IPS-18a (cell line): ENCODE data around the gene HNRNPUL1.
"Not testable (repeated sequence)": the region's sequence is repeated elsewhere in the genome, so short reads cannot be mapped to it uniquely, and the experiment has no call there.

Experiments
- H3K27ac ChIP-seq: one replicate; pipeline ENCODE4 v1.5.1; 2013; ENCODE audit warnings: low read length
- H3K27me3 ChIP-seq: one replicate; pipeline ENCODE4 v1.6.1; 2013; ENCODE audit warnings: mild to moderate bottlenecking, low read length; ENCODE audit not compliant: control insufficient read depth, insufficient read depth
- H3K36me3 ChIP-seq: one replicate; pipeline ENCODE4 v1.6.1; 2013; ENCODE audit warnings: low read depth, low read length; ENCODE audit not compliant: control insufficient read depth
- H3K4me1 ChIP-seq: one replicate; pipeline ENCODE4 v1.6.1; 2013; ENCODE audit warnings: low read depth, low read length; ENCODE audit not compliant: control insufficient read depth
- H3K4me3 ChIP-seq: one replicate; pipeline ENCODE4 v1.5.1; 2013; ENCODE audit warnings: low read length
- H3K9ac ChIP-seq: one replicate; pipeline ENCODE4 v1.6.1; 2013; ENCODE audit warnings: mild to moderate bottlenecking, low read length, moderate library complexity
- H3K9me3 ChIP-seq: one replicate; pipeline ENCODE4 v1.6.1; 2013; ENCODE audit warnings: low read depth, low read length; ENCODE audit not compliant: control insufficient read depth

Gene HNRNPUL1

GRCh38 chr19:41334793-41335192 lies 70.6 kb downstream of the HNRNPUL1 start:
- Histone ChIP-seq H3K4me3 (no peak overlapping the region), H3K36me3 (no peaks in the 10 kb centered on the region), H3K4me1 (no peaks in the 10 kb centered on the region), H3K9ac (no peak overlapping the region), H3K27ac (no peak overlapping the region), H3K27me3 (peaks cover 15% of the 10 kb centered on the region), H3K9me3 (no peaks in the 10 kb centered on the region)

DNA sequence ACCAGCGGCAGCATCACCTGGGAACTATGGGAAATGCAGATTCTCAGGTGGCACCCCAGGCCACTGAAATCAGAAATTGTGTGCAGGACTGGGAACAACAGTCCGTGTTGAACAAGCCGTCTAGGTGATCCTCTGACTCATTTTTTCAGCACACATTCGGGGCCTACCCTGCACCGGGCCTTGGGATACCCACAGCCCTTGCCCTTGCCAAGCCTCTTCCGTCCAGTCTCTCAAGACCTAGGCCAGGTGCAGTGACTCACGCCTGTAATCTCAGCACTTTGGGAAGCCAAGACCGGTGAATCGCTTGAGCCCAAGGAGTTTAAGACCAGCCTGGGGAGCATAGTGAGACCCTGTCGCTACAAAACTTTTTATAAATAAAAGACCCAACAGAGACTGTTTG lies 71.3 kb downstream of the HNRNPUL1 start:
- H3K27ac ChIP-seq = no peak overlapping the region
- no peak overlapping the region for H3K4me3 ChIP-seq
- no peak overlapping the region for H3K9ac ChIP-seq
- no peaks in the 10 kb centered on the region for H3K9me3 ChIP-seq
- H3K36me3 ChIP-seq = no peaks in the 10 kb centered on the region
- peaks cover 15% of the 10 kb centered on the region for H3K27me3 ChIP-seq
- no peaks in the 10 kb centered on the region for H3K4me1 ChIP-seq

GRCh38 chr19:41339936-41340335 lies 75.8 kb downstream of the HNRNPUL1 start:
- H3K36me3 ChIP-seq = no peaks in the 10 kb centered on the region
- H3K4me1 ChIP-seq = no peaks in the 10 kb centered on the region
- H3K4me3 ChIP-seq = no peak overlapping the region
- no peak overlapping the region for H3K27ac ChIP-seq
- no peaks in the 10 kb centered on the region for H3K9me3 ChIP-seq
- no peak overlapping the region for H3K9ac ChIP-seq
- H3K27me3 ChIP-seq = no peaks in the 10 kb centered on the region

DNA sequence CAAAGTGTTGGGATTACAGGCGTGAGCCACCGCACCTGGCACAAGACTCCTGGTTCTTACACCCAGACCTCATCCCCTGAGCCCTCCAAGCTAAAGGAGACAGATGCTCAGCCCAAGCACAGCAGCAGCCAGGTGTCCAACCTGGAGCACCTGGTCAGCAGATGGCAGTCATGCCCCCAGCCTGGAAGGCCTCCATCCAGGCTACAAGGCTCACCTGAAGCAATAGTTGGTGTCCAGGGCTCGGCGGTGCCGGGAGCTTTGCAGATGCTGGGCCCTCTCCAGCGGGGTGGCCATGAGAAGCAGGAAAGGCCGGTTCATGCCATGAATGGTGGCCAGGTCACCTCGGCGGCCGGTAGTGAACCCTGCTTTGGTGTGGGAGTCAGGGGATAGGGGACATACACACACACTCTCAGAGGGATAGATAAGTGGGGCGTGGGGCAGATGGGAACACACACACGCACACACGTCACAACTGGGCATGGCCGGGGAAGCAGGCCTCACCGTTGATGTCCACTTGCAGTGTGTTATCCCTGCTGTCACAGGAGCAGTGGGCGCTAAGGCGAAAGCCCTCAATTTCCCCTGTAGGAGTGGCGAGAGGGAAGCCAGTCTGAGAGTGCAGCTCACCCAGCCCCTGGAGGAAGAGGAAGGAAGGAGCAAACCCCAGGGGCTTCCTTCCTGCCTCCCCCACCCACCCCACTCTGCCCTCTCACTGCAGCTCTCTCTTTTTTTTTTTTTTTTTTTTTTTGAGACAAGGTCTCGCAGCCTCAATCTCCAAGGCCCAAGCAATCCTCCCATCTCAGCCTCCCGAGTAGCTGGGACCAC lies 77.7 kb downstream of the HNRNPUL1 start:
- Histone ChIP-seq H3K36me3 (no peaks in the 10 kb centered on the region), H3K4me3 (no peak overlapping the region), H3K4me1 (no peaks in the 10 kb centered on the region), H3K9ac (no peak overlapping the region), H3K27me3 (no peaks in the 10 kb centered on the region), H3K9me3 (no peaks in the 10 kb centered on the region), H3K27ac (no peak overlapping the region)

- Histone ChIP-seq H3K27me3 (no peaks in the 10 kb centered on the region), H3K9ac (no peak overlapping the region), H3K4me1 (no peaks in the 10 kb centered on the region), H3K9me3 (no peaks in the 10 kb centered on the region), H3K4me3 (no peak overlapping the region), H3K36me3 (no peaks in the 10 kb centered on the region), H3K27ac (no peak overlapping the region)
These were observed 80.0 kb downstream of the HNRNPUL1 start for GRCh38 chr19:41344162-41344561.

DNA sequence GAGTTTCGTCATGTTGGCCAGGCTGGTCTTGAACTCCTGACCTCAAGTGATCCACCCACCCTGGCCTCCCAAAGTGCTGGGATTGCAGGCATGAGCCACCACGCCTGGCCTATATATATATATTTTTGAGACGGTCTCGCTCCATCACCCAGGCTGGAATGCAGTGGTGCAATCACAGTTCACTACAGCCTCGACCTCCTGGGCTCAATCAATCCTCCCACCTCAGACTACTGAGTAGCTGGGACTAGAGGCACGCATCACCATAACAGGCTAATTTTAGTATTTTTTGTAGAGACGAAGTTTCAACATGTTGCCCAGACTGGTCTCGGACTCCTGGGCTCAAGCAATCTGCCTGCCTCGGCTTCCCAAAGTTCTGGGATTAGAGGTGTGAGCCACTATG lies 82.7 kb downstream of the HNRNPUL1 start:
- H3K4me1 ChIP-seq, H3K9me3 ChIP-seq, H3K36me3 ChIP-seq, H3K4me3 ChIP-seq, H3K9ac ChIP-seq, H3K27ac ChIP-seq: not testable (repeated sequence)
- H3K27me3 ChIP-seq = peaks cover 25% of the 10 kb centered on the region

DNA sequence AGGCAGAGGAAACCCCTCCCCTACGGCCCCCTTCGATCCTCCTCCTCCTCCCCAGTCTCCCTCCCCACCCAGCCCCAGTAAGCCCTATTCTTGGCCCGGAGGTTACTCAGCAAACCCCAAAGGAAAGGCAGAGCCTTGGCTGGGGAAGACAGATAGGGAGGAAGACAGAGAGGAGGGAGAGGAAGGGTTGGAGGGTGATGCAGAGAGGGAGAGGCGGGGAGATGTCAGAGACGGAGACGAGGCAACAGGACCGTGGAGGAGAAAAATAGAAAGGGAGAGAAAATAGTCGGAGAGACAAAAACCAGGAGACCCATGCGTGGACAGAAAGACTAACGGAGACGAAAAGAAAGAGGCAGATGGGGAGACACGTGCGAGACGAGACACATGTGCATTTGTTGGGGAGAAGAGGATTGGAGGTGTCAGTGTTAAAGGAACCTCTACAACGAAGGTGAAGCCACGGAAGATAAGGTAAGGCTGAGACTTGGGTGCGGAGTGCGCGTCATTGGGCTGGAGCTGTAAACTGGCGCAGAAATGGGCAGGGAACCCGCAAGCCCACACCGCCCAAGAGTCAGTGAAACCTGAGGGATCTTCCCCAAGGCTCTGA lies 86.7 kb downstream of the HNRNPUL1 start:
- Histone ChIP-seq H3K4me3 (peak overlapping the region; percentile 67), H3K9me3 (no peaks in the 10 kb centered on the region), H3K9ac (peak overlapping the region; percentile 32), H3K27me3 (peaks cover 46% of the 10 kb centered on the region), H3K4me1 (peaks cover 6% of the 10 kb centered on the region), H3K36me3 (no peaks in the 10 kb centered on the region), H3K27ac (no peak overlapping the region)

DNA sequence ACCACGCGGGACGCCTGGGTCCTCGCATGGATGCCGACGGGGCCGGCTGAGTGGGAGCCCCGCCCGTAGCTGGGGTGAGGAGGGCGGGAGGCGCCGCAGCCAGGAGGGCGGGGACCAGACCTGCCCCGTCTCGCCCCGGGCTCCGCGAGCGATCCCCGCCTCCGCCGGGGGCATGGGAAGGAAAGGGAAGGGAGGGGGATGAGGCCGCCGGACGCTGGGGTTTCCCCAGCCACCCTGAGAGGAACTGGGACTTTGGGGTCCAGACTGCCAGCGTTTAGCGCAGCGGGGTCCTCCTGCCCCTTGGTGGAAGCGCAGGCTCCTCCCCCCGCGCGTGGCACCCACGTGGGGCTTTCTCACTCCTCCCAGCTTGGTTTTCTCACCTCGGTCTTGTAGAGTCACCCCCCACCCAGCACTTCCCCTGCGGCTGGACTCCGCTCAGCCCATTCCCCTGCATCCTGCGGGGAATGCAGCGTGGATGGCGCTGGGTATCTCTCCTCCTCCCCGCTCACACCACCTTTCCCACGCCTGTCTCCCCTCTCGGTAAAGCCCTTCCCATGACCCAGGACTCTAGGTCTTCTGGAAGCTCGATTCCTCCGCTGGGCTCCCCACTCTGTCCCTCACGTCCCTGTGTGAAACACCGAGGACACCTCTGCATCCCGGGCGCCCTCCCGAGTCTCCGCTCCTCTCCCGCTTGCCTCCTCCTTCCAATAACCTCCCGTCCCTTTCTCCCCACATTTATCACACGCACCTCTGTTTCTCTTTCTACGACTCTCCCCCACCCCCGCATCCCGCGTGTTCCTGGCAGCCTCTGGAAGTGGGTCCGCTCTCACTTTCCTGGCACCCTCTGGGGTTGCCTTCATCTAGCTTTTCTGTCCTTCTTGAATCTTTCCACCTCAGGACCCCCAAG lies 87.4 kb downstream of the HNRNPUL1 start:
- Histone ChIP-seq H3K9ac (peak overlapping the region; percentile 32), H3K9me3 (no peaks in the 10 kb centered on the region), H3K4me3 (peak overlapping the region; percentile 67), H3K36me3 (no peaks in the 10 kb centered on the region), H3K27ac (no peak overlapping the region), H3K27me3 (peaks cover 46% of the 10 kb centered on the region), H3K4me1 (peaks cover 6% of the 10 kb centered on the region)

DNA sequence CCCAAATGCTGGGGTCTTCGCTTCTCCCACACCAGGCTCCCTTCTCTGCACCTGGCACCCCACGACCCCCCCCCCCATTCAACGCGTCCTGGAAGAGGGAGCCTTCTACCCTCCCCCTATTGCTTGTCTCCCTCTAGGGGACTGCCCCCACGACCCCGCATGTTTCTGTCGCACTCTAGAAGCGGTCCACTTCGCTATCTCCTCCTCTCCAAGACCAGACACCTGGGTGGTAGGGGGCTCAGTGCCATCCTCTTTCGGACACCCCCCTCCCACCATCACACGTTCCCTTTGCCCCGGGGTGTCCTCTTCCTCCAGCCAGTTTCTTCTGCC lies 88.1 kb downstream of the HNRNPUL1 start:
- Histone ChIP-seq H3K27ac (no peak overlapping the region), H3K4me1 (peaks cover 6% of the 10 kb centered on the region), H3K36me3 (no peaks in the 10 kb centered on the region), H3K9me3 (no peaks in the 10 kb centered on the region), H3K4me3 (peak overlapping the region; percentile 67), H3K27me3 (peaks cover 46% of the 10 kb centered on the region), H3K9ac (peak overlapping the region; percentile 17)

- H3K9ac ChIP-seq = peak overlapping the region; percentile 17
- no peaks in the 10 kb centered on the region for H3K36me3 ChIP-seq
- H3K9me3 ChIP-seq = no peaks in the 10 kb centered on the region
- peaks cover 46% of the 10 kb centered on the region for H3K27me3 ChIP-seq
- peaks cover 6% of the 10 kb centered on the region for H3K4me1 ChIP-seq
- H3K4me3 ChIP-seq = peak overlapping the region; percentile 67
- H3K27ac ChIP-seq = no peak overlapping the region
These were observed 88.7 kb downstream of the HNRNPUL1 start for GRCh38 chr19:41352609-41353465.
